ENCODE data around the gene PCNX4. TPM values are rescaled to one million over a fixed set of nuclear protein-coding genes. Genes with fewer than 3 reads are reported as not detected.

PCNX4 gene
- total and polyA plus RNA-seq, 2 experiments from 2014 or later, result 22.9 to 77.5 TPM

GRCh38 chr14:60171690-60172089 lies 80.0 kb downstream of the PCNX4 start:
- Histone ChIP-seq H3K9me2 (ENCODE audit: insufficient read depth) (no peaks in the 10 kb centered on the region), H3K27me3 (ENCODE audit: insufficient read depth) (peaks cover 1% of the 10 kb centered on the region; the same call in 1 of the 2 replicates), H3F3A (replicated peaks; ENCODE audit: low read depth) (no peaks in the 10 kb centered on the region), H3K36me3 (ENCODE audit: insufficient read depth) (no peaks in the 10 kb centered on the region), H4K20me1 (replicated peaks; ENCODE audit: insufficient read depth) (no peaks in the 10 kb centered on the region), H3K79me2 (replicated peaks; ENCODE audit: insufficient read depth) (no peaks in the 10 kb centered on the region), H2AFZ (no peak overlapping the region; the same call in 1 of the 2 replicates), H3K4me1 (ENCODE audit: insufficient read depth) (no peaks in the 10 kb centered on the region), H3K27ac (ENCODE audit: low read depth) (no peak overlapping the region), H3K4me3 (no peak overlapping the region), H3K4me2 (no peak overlapping the region)
- Mint-ChIP-seq H3K27ac (no peak overlapping the region), H3K4me3 (no peak overlapping the region), H3K9me3 (peaks cover 9% of the 10 kb centered on the region; the same call in 2 of the 3 replicates), H3K36me3 (ENCODE audit: low read depth) (no peaks in the 10 kb centered on the region; the same call in 2 of the 3 replicates), H3K4me1 (peaks cover 5% of the 10 kb centered on the region; the same call in 2 of the 3 replicates), H3K27me3 (ENCODE audit: insufficient read depth, low read depth, poor library complexity) (no peaks in the 10 kb centered on the region)
- TF ChIP-seq, protein P1, sequence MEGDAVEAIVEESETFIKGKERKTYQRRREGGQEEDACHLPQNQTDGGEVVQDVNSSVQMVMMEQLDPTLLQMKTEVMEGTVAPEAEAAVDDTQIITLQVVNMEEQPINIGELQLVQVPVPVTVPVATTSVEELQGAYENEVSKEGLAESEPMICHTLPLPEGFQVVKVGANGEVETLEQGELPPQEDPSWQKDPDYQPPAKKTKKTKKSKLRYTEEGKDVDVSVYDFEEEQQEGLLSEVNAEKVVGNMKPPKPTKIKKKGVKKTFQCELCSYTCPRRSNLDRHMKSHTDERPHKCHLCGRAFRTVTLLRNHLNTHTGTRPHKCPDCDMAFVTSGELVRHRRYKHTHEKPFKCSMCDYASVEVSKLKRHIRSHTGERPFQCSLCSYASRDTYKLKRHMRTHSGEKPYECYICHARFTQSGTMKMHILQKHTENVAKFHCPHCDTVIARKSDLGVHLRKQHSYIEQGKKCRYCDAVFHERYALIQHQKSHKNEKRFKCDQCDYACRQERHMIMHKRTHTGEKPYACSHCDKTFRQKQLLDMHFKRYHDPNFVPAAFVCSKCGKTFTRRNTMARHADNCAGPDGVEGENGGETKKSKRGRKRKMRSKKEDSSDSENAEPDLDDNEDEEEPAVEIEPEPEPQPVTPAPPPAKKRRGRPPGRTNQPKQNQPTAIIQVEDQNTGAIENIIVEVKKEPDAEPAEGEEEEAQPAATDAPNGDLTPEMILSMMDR (conservative IDR thresholded peaks at IDR 0.05; ENCODE audit: low read depth in 2 of 2), result no peak
- TF ChIP-seq ZNF114 (CRISPR knock-in tag; IDR thresholded peaks at IDR 0.05), result no peak
- no peak for TF ChIP-seq POLR2AphosphoS5 (IDR thresholded peaks at IDR 0.05; ENCODE audit: low read depth)
- TF ChIP-seq ETS1 (IDR thresholded peaks at IDR 0.05), result no peak
- no peak for TF ChIP-seq NANOG (IDR thresholded peaks at IDR 0.05; ENCODE audit: borderline replicate concordance)
- no peak for TF ChIP-seq CREB1 (CRISPR knock-in tag; IDR thresholded peaks at IDR 0.05; ENCODE audit: low read depth)
- TF ChIP-seq EZH2 (IDR thresholded peaks at IDR 0.05; ENCODE audit: low read depth, unreplicated experiment), result no peak
- TF ChIP-seq, protein P2, sequence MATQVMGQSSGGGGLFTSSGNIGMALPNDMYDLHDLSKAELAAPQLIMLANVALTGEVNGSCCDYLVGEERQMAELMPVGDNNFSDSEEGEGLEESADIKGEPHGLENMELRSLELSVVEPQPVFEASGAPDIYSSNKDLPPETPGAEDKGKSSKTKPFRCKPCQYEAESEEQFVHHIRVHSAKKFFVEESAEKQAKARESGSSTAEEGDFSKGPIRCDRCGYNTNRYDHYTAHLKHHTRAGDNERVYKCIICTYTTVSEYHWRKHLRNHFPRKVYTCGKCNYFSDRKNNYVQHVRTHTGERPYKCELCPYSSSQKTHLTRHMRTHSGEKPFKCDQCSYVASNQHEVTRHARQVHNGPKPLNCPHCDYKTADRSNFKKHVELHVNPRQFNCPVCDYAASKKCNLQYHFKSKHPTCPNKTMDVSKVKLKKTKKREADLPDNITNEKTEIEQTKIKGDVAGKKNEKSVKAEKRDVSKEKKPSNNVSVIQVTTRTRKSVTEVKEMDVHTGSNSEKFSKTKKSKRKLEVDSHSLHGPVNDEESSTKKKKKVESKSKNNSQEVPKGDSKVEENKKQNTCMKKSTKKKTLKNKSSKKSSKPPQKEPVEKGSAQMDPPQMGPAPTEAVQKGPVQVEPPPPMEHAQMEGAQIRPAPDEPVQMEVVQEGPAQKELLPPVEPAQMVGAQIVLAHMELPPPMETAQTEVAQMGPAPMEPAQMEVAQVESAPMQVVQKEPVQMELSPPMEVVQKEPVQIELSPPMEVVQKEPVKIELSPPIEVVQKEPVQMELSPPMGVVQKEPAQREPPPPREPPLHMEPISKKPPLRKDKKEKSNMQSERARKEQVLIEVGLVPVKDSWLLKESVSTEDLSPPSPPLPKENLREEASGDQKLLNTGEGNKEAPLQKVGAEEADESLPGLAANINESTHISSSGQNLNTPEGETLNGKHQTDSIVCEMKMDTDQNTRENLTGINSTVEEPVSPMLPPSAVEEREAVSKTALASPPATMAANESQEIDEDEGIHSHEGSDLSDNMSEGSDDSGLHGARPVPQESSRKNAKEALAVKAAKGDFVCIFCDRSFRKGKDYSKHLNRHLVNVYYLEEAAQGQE (IDR thresholded peaks at IDR 0.05; ENCODE audit: unreplicated experiment), result no peak
- no peak for TF ChIP-seq EZH2phosphoT487 (IDR thresholded peaks at IDR 0.05; ENCODE audit: unreplicated experiment)
- no peak for TF ChIP-seq ZNF462 (CRISPR knock-in tag; IDR thresholded peaks at IDR 0.05)
- TF ChIP-seq ZNF331 (CRISPR knock-in tag; IDR thresholded peaks at IDR 0.05; ENCODE audit: low read depth), result no peak
- no peak for TF ChIP-seq STAT1 (IDR thresholded peaks at IDR 0.05; ENCODE audit: unreplicated experiment)
- no peak for TF ChIP-seq JUNB (IDR thresholded peaks at IDR 0.05; ENCODE audit: unreplicated experiment)
- no peak for ATAC-seq
- no peak for DNase-seq (ENCODE audit: low spot score)
